Anterior cingulate cortex (tissue), 58 donors: Measurements from ENCODE around the gene C6orf15.
A peak's percentile ranks its signal among the peaks of the same experiment; 100 is the strongest.

Source experiments
- DNase-seq, 58 donors: peaks; one replicate each; lab custom pipeline; 2025; lab: John Stamatoyannopoulos, UW

Gene C6orf15

DNA sequence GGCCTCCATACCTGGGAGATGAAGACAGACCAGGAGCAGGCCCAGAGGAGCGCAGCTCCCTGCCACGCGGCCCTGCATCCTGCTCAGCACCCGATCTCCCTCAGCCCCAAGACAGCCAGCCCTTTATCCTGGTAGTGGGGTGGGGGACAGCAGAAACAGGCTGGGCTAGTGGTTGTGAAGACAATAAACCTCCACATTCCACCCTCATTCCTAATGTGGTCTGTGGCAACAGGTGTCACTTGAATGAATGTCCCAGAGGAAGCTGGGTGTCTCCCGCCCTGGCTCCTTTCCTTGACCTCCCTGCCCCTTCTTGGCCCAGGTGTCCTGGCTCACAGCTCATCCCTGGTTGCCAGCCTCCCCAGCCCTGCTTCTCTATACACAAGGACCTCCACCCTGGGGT lies at the start of gene C6orf15:
C6orf15 (minus strand) TSS at position 98 of the 400 bp plus-strand sequence; CDS start at position 78, 20 bp downstream.
- DNase-seq: no peak

DNA sequence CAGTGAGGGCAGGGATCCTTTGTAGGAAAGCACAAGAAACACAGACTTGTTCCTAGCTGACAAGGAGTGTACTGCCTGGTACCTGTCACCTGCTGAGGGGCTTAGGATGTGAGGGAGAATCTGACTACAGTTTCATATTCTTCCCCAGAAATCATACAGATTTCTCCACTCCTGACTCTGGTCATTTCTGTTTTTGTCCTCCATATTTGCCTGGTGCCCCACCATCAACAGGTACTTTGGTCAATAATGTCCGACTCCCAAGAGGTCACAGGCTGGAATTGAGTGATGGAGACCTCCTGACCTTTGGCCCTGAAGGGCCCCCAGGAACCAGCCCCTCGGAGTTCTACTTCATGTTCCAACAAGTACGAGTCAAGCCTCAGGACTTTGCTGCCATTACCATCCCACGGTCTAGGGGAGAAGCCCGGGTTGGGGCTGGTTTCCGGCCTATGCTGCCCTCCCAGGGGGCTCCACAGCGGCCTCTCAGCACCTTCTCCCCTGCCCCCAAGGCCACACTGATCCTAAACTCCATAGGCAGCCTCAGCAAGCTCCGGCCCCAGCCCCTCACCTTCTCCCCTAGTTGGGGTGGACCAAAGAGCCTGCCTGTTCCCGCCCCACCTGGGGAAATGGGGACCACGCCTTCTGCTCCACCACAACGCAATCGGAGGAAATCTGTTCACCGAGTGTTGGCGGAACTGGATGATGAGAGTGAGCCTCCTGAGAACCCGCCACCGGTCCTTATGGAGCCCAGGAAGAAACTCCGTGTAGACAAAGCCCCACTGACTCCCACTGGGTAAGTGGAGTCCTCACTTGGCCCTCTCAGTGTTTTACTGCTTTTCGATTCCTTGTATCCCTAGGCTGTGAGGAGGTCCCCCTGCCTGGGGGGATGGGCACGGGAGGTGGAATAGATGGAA lies 49.1 kb upstream of the C6orf15 start:
- no peak for DNase-seq

DNA sequence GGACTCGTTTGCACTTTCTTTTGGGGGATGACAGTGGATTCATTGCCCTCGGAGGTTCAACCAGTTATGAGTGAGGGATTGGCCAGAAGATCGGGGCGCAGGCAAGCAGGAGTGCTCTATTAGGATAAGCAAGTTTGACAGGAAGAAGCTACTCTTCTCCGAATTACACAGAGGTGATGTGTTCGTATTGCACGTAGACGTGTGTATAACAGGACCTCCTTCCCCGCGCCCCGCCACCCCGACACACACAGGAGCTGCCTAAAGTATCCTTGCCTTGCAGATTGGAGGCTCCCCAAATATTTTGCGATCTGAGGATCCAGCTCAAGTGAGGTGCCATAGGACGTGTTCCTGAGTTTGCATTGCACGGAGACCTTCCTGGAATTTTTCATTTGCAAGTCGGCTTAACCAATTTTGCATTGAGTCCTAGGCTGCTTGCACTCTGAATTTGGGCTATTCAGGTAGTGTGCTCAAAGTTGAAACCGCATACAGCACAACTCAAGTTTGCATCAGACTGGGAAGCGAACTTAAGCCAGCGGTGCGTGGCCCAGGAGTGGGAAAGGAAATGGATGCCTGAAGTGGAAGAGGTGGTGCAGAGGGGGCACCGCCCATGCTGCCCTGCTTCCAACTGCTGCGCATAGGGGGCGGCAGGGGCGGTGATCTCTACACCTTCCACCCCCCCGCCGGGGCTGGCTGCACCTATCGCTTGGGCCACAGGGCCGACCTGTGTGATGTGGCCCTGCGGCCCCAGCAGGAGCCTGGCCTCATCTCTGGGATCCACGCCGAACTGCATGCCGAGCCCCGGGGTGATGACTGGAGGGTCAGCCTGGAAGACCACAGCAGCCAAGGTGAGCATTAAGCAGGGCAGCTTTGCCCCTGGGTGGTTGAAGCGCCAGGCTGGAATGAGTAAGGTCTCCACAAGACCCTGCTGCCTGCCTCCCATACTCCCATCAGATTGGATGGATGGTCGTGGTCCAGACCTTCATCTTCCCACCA lies 46.8 kb upstream of the C6orf15 start:
- DNase-seq: no peak

GRCh38 chr6:31158140-31158862 lies 45.9 kb upstream of the C6orf15 start, which contains the start of gene TCF19:
Gene TCF19, plus strand, starts transcription at chr6:31158589. Its CDS starts 881 bp downstream, at chr6:31159470.
- peak; percentile 88 to 98 (median 96) for DNase-seq

DNA sequence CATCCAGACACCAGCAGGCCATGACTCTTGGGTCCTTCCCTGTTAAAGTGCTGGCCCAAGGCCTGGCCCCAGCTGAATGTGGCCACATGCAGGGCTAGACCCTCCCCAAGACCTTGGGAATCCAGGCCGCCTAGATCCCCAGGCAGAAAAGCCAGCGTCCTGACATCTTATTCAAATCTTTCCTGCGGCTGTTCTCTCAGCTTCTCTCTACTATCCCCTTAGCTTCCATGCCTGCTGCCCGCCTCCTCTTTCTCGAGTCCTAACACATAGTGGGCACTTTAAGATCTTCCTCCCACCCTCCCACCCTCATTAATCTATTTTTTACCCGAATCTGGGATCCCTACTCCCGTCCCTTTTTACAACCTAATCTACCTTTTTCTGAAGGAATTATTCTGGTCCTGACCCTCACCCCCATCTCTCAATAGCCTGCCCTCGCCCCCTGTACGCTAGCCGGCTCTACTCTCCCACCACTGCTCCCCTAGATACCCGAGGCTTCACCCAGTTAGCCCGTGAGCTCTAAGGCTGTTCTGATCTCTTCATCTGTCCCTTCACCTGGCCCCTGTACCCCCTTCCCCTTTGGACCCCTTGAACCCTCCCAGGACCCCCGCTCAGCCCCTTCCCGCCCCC lies 45.3 kb upstream of the C6orf15 start, which contains the start of gene CCHCR1:
CCHCR1 (minus strand) TSS at position 290 of the 627 bp plus-strand sequence; CDS start at position 88, 202 bp downstream.
- DNase-seq: peak in 2 of 58 donors; percentile 6 to 22

GRCh38 chr6:31156641-31157040 lies 44.3 kb upstream of the C6orf15 start:
- no peak for DNase-seq

DNA sequence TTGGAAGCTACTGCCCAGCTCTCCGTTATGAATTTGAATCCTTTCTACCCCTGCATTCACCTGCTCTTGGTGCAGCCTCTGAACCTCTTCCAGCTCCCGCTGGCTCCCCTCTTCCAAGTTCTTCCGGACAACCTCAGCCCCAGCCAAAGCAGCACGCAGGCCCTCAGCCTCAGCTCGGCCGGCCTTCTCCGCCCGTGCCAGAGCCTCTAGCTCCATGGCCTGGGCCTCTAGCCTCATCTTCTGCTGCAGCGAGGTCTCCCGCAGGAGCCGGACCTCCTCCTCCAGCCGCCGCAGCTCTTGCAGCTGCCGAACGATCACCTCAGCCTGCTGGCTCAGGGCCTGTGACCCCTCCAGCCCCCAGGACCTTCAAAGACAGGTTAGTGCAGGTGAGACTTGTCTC lies 42.1 kb upstream of the C6orf15 start:
- DNase-seq: no peak

DNA sequence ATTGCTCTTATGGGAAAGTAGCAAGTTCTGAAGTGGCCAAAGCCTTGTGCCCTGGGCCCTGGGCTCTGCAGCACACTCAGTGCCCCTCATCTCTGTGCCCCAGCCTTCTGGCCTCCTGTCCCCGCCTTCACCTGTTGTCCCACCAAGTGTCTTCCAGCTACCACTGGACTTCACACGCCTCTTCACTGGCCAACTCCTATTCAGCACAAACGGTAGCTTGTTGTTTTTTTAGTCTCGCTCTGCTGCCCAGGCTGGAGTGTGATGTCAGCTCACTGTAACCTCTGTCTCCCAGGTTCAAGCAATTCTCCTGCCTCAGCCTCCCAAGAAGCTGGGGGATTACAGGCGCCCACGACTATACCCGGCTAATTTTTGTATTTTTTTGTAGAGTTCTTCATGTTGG lies 40.4 kb upstream of the C6orf15 start:
- no peak for DNase-seq

GRCh38 chr6:31149827-31150447 lies 37.6 kb upstream of the C6orf15 start:
- no peak for DNase-seq

GRCh38 chr6:31145386-31145785 lies 33.0 kb upstream of the C6orf15 start:
- DNase-seq: no peak

DNA sequence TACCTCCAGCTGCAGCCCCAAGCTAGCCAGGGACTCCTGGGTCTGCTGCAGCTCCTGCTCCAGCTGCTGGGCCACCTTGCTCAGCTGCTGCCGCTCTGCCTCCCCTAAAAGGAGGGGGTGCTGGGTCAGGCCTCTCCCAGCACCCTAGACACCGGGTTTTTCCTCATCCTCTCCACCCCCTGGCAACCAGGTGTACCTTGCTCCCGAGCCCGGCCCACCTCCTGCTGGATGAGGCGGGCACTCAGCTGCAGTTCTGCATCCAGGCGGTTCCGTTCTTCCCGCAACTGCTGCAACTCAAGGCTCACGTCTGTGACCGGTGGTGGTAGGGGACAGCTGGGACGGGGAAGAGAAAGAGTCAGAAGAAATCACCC lies 32.6 kb upstream of the C6orf15 start:
- no peak for DNase-seq

GRCh38 chr6:31144296-31144969 lies 32.1 kb upstream of the C6orf15 start:
- no peak for DNase-seq

- no peak for DNase-seq
Observed at GRCh38 chr6:31143148-31143547, 30.8 kb upstream of the C6orf15 start.

- DNase-seq: no peak
Observed at GRCh38 chr6:31142361-31142761, 30.0 kb upstream of the C6orf15 start.

DNA sequence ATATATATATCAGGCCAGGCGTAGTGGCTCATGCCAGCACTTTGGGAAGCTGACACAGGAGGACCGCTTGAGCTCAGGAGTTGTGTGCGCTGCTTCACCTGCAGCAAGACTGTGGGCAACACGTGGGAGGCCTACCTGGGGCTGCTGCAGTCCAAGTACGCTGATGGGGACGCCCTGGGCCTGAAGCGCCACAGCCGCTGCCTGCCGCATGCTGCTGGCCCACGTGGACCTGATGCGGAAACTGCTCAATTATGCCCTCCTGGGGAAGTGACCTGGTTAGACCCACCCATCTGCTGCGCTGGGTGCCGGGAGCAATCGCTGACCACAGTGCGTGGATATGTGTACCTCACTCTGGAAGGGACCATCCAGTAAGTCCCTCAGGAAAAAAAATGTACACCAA lies 28.3 kb upstream of the C6orf15 start:
- DNase-seq: no peak

GRCh38 chr6:31139599-31139998 lies 27.2 kb upstream of the C6orf15 start:
- DNase-seq: no peak

- no peak for DNase-seq
Observed at GRCh38 chr6:31138982-31139381, 26.6 kb upstream of the C6orf15 start, which contains the start of gene PSORS1C2. Gene PSORS1C2, minus strand, starts transcription at chr6:31139066. Its CDS starts 40 bp downstream, at chr6:31139026.

DNA sequence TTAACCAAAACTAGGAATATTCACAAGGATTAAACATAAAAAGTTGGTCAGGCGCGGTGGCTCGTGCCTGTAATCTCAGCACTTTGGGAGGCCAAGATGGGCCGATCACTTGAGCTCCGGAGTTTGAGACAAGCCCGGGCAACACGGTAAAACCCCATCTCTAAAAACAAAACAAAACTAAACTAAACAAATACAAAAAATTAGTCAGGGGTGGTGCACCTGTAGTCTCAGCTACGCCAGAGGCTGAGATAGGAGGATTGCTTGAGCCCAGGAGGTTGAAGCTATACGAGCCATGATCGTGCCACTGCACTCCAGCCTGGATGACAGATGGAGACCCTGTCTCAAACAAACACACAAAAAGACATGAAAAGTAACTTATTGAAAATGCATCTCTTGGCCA lies 23.3 kb upstream of the C6orf15 start:
- DNase-seq: no peak

DNA sequence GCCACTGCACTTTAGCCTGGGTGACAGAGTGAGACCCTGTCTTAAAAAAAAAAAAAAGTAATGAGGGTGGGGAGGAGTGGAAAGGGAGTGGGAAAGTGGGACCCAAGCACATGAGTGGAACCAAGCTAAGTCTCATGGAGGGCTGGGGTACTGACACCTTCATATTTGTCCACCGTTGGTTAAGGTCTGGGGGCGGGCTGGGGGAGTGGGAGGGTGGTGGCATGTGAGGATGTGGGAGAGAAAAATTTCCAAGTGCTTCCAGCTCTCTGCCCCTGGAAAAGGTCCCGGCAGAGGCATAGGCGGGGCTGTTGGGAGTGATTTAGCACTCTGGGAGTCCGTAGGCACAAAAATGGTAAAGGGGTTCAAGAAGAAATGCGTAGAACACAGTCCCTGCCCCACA lies 20.4 kb upstream of the C6orf15 start:
- DNase-seq: no peak
